ENCODE data around the gene CSNK1E. TPM values are rescaled to one million over a fixed set of nuclear protein-coding genes. Genes with fewer than 3 reads are reported as not detected.
A peak's percentile ranks its signal among the peaks of the same experiment; 100 is the strongest.

CSNK1E gene
- polyA plus RNA-seq, 1 donor, result 140 TPM

GRCh38 chr22:38273135-38273826, 44.0 kb downstream of the CSNK1E start:
- DNase-seq, result no peak

GRCh38 chr22:38272373-38273134, 44.7 kb downstream of the CSNK1E start, which contains the start of gene TMEM184B:
TMEM184B (minus strand) TSS chr22:38273010; CDS start chr22:38247961, 25,049 bp downstream.
- peak; percentile 92 for DNase-seq

- no peak for DNase-seq
Measured at GRCh38 chr22:38271927-38272372, 45.3 kb downstream of the CSNK1E start.

- DNase-seq, result no peak
Measured at GRCh38 chr22:38271101-38271500, 46.1 kb downstream of the CSNK1E start.

DNA sequence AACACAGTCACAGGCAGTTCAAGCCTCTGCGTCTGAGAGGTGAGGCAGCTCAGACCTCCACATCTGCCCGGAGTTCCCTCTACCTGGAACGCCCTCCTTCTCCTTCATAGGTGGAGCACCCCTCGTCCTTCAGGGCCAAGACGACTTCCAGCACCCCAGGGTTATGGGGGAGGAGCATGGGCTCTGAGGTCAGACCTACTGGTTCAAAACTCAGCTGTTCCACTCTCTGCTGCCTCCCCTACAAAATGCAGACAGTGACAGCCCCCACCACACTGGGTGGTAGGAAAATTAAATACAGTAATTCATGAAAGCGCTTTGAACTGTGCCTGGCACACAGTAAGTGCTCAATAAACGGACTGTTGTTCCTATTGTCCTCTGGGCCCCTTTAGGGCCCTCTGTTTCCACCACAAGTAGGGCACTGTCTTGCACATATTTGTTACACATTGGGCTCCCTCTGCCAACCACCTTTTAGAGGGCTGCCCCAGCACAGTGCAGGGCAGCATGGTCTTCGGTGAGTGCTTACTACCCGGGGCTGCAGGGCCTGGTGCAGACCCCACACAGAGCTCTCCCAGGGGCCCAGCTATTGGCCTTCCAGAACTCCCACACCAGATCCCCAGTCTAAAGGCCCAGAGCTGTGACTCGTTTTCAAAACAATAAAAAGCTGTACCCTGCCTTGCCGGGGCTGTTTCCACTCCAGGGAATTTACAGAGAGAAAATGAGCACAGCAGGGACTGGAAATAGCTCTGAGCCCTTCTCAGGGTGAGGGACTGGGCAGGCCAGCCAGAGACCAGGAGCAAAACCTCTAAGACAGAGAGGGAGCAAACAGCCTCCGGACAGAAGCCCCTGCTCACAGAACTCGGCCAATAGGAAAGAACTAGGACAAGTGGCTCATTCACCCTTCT, 46.9 kb downstream of the CSNK1E start:
- no peak for DNase-seq

DNA sequence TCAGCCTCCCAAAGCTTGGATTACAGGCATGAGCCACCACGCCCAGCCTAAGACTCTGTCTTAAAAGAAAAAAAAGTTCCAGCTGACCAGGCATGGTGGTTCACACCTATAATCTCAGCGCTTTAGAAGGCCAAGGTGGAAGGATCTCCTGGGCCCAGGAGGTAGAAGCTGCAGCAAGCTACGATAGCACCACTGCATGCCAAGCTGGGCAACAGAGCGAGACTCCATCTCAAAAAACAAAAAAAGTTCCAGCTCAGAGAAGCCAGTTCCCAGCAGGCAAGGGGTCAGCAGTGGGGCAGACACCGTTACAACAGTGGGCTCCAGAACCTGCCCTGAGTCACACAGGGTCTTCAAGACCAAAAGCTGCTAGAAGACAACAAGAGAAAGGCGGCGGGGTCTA, 47.8 kb downstream of the CSNK1E start:
- no peak for DNase-seq

- no peak for DNase-seq
Measured at GRCh38 chr22:38267086-38267485, 50.1 kb downstream of the CSNK1E start.

GRCh38 chr22:38266120-38266519, 51.1 kb downstream of the CSNK1E start:
- DNase-seq, result no peak

DNA sequence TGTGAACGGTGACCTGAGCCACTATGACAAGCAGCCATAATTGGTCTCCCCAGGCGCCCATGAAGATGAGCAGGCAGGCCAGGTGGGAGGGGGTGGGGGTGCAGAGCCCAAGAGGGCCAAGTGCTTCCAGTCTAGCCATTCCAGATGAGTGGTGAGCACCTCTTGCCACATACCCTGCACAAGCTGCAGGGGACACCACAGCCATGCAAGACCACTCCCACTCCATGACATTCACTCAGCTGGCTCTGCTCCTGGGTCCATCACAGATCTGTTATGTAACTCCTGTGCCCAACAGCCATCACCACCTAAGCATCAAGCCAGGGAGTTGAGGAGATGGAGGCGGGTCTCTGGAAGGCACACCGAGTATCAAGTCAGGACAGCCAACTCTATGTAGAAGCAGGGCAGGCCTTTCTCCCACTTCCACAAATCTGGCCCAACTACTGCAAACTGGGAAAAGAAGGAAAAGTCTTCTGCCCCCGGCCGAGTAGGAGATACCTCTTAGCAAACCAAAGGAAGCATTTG, 52.9 kb downstream of the CSNK1E start:
- no peak for DNase-seq

GRCh38 chr22:38262051-38262795, 55.0 kb downstream of the CSNK1E start:
- no peak for DNase-seq

DNA sequence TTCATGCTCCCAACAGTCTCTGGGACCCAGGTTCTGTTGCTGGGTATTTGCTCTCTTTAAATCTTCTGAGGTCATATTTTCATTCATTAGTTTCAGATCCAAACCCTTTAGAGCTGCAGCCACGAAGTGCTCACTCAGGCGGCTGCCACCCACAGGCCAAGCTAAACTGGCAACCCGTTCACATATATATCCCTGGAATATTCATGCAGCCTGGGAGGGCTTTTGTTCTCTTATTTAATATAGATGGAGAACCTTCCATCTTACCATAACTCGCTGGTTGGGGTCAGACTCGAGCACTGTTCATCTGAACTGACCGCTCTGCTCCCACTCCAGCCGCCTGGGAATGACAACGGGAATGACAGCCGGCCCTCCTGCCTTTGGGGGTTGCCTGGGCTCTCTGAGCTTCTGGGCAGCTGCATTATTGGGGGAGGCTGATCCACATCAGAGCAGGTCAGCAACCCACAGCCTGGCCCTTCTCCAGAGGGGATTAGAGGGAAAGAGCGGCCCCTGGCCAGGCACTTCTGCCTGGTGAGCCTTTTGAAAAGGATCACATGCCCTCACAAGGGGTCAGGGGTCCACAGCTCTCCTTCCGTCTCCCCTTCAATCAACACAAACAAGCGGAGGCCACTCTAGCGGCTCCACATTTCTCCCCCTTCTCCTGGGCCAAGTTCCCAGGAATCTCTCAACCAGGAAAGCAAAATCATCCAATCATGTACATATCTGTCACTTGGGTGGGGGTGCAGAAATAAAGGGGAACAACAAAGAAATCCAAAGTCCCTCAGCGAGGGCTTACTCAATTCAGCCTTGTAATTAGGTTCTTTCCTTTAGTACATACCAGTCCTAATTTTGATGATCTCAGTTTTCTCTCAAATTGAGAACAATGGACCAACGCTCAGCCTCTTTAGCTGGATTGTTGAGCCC, 56.2 kb downstream of the CSNK1E start:
- no peak for DNase-seq

- DNase-seq, result no peak
Measured at GRCh38 chr22:38259370-38259769, 57.9 kb downstream of the CSNK1E start.

DNA sequence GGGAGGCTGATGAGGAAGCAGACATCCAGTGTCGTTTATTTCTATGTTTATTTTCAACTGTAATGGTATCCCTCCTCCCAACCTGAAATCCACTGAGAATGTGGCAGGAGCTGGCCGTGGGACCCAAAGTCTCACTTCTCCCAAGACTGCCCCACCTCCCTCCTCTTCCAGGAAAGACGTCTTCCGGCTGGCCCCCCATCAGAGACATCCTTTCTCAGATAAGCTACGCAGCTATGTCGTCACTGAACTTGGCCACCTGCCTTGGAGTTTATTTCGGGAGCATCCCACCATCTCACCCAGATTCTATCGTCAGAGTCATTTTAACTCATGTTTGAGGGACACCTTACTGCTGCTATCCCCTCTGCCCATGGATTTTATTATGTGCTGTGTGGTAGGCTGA, 58.3 kb downstream of the CSNK1E start:
- no peak for DNase-seq

DNA sequence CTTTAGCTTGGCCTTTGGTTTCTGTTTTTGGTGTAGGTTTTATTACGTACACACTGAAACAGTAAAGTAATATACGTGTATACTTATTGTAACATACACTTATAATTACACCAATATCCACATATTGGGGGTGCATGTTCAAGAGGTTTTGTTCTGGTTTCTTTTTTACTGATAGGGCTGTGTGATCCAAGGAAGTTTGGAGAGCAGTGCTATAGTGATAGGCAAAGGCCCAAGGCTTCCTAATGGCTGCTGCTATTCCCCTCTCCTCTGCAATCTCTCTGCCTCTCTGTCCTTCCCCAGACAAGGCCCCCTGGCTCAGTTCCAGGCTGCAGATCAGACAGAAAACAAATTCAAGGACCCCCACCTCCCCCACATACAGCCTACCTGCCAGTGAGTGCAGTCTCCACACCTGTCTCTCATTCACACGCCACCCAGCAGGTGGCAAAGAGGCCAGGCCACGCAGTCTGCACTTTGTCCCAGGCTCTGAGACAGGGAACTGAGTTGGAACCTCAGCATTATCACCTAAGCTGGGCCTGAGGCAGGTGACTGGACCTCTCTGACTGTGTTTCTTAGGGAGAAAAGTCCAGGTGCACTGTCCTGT, 59.5 kb downstream of the CSNK1E start:
- DNase-seq, result no peak

DNA sequence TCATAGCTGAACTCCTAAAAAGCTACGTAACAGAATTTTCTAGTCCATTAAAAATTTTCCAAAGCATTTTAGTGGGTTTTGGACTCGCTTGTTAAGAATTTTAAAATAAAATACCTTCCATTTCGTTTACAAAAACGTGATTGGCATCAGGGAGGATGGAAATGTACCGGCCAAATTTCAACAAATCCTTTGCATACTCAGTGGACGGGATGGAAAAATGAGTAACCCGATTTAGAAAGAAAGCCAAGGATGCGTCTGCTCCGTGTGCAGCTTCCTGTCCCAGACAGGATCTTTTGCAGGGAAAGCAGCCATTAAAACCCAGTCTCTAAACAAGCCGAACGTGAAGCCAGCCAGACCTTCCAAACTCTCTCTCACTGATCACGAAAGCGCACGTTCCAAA, 60.1 kb downstream of the CSNK1E start:
- DNase-seq, result peak; percentile 90

DNA sequence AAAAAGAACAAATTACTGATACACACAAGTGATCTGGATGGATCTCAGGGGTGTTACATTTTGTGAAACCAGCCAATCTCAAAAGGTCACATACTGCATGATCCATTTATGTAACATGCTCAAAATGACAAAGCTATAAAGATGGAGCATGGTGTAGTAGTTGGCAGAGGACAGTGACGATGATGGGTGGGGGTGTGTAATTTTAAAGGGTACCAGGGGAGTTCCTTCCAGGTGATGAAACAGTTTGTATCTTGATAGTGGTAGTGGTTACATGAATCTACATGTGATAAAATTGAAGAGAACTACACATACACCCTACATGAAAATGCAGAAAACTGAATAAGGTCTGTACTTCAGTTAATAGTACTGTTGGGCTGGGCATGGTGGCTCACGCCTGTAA, 61.5 kb downstream of the CSNK1E start:
- no peak for DNase-seq

- no peak for DNase-seq
Measured at GRCh38 chr22:38251341-38251692, 65.9 kb downstream of the CSNK1E start.

DNA sequence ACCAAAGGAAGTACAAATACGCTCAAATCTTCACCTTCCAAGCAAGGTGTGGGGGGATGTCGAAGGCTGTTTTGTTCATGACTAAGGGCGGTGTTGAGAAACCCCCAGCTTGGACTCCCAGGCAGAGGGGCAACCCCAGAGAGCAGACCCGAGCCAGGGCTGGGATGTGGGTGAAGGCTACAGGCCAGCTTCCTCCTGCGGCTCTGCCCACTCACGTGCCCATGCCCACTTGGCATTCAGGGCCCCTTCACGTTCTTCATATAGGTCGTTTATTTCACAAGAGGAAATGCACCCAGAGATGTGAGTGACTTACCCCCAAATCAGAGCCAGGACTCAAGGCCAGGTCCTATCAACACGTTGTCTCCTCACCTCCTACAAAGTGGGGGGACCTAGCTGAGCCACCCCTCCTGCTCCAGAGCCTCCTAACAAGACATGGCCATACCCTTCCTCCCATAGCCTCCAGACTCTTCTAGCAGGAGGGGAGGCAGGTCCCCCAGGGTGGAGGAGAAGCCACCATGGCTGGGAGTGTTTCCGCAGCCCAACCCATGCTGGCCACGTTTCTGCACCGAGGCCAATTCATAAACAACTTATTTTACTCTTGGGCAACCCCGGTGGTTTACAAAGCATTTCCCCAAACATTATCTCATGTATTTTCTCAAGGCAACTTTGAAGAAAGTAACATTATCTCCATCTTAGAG, 66.4 kb downstream of the CSNK1E start:
- no peak for DNase-seq

- no peak for DNase-seq
Measured at GRCh38 chr22:38249803-38250642, 67.2 kb downstream of the CSNK1E start.
